H1 (cell line): ENCODE measurements around the gene BBS1. TPM values are rescaled to one million over a fixed set of nuclear protein-coding genes. Genes with fewer than 3 reads are reported as not detected.

Experiments used
- CTCF ChIA-PET: fragments of 300-600 bp; sonication (Branson Sonifier 250); formaldehyde crosslinking; loops from one replicate; lab custom pipeline; 2021; ENCODE audit not compliant: partially characterized antibody; lab: Charles Lee
- POLR2A ChIA-PET: fragments of 300-600 bp; sonication (Branson Sonifier 250); formaldehyde crosslinking; loops from one replicate; lab custom pipeline; 2021; ENCODE audit warnings: inconsistent platforms; ENCODE audit not compliant: partially characterized antibody; lab: Charles Lee
- DNase-seq, 2 experiments: peaks; one replicate each; pipeline versions ENCODE4 v3.0.0 to v3.0.0-alpha.2; 2010 to 2022; ENCODE audit warnings: low spot score in 2 of 2, low read depth in 1 of 2, mixed read lengths in 1 of 2
- FAIRE-seq: peaks from 2 replicates; lab custom pipeline; 2011; peaks lifted over from hg19 to GRCh38; lab: Jason Lieb, UNC
- H2AFZ ChIP-seq: 2 replicates; pipeline ENCODE4 v1.8.1; 2012; ENCODE audit warnings: low read length, inconsistent platforms
- H2AK5ac ChIP-seq: 2 replicates; pipeline ENCODE4 v1.6.1; 2013; ENCODE audit warnings: low read depth, low read length
- H2BK120ac ChIP-seq: replicated peaks from 2 replicates; pipeline ENCODE3; 2013; ENCODE audit warnings: low read depth, low read length, inconsistent platforms
- H2BK12ac ChIP-seq: 2 replicates; pipeline ENCODE4 v1.6.1; 2013; ENCODE audit warnings: low read depth, low read length
- H2BK15ac ChIP-seq: 2 replicates; pipeline ENCODE4 v1.6.1; 2013; ENCODE audit warnings: low read length
- H2BK20ac ChIP-seq: 2 replicates; pipeline ENCODE4 v1.6.1; 2013; ENCODE audit warnings: low read length
- H2BK5ac ChIP-seq: 2 replicates; pipeline ENCODE4 v1.6.1; 2013; ENCODE audit warnings: low read depth, low read length
- H3K14ac ChIP-seq: 2 replicates; pipeline ENCODE4 v1.6.1; 2013; ENCODE audit warnings: inconsistent platforms; ENCODE audit not compliant: insufficient read length
- H3K18ac ChIP-seq: 2 replicates; pipeline ENCODE4 v1.6.1; 2013; ENCODE audit warnings: low read length; ENCODE audit errors: extremely low read depth
- H3K23ac ChIP-seq: 2 replicates; pipeline ENCODE4 v1.6.1; 2013; ENCODE audit warnings: inconsistent platforms; ENCODE audit not compliant: insufficient read length
- H3K23me2 ChIP-seq: 2 replicates; pipeline ENCODE4 v1.6.1; 2013; ENCODE audit warnings: low read depth, low read length
- H3K27ac ChIP-seq: 2 replicates; pipeline ENCODE4 v1.6.1; 2011; ENCODE audit warnings: low read depth, low read length, inconsistent platforms
- H3K27me3 ChIP-seq, 4 experiments: replicated peaks in 1 of 4; 1 replicate in 1 of 4; 2 replicates in 3 of 4; pipeline versions ENCODE4 v1.6.1 to v1.8.1; 2011 to 2013; ENCODE audit warnings: low read length in 3 of 4, mild to moderate bottlenecking in 3 of 4, inconsistent platforms in 2 of 4, mixed read lengths in 2 of 4, moderate library complexity in 1 of 4; ENCODE audit not compliant: control insufficient read depth in 3 of 4, insufficient read depth in 3 of 4; ENCODE audit errors: extremely low read depth in 1 of 4
- H3K36me3 ChIP-seq, 4 experiments: 2 replicates each; pipeline versions ENCODE4 v1.6.1 to v1.8.1; 2011 to 2013; ENCODE audit warnings: mild to moderate bottlenecking in 4 of 4, low read length in 3 of 4, moderate library complexity in 2 of 4, control low read depth in 1 of 4, inconsistent platforms in 1 of 4; ENCODE audit not compliant: insufficient read depth in 4 of 4, control insufficient read depth in 2 of 4
- H3K4ac ChIP-seq: replicated peaks from 2 replicates; pipeline ENCODE3; 2013; ENCODE audit warnings: low read length, low read depth, mixed read lengths, inconsistent platforms; ENCODE audit not compliant: insufficient read length
- H3K4me1 ChIP-seq, 4 experiments: replicated peaks in 1 of 4; 1 replicate in 1 of 4; 2 replicates in 3 of 4; pipeline versions ENCODE4 v1.6.1 to v1.8.1; 2011 to 2013; ENCODE audit warnings: low read length in 3 of 4, inconsistent platforms in 2 of 4, mixed read lengths in 1 of 4; ENCODE audit not compliant: insufficient read depth in 4 of 4, control insufficient read depth in 3 of 4
- H3K4me2 ChIP-seq, 2 experiments: 2 replicates each; pipeline versions ENCODE4 v1.6.1 to v1.8.1; 2011 to 2013; ENCODE audit warnings: low read depth in 2 of 2, low read length in 2 of 2, control low read depth in 1 of 2, inconsistent platforms in 1 of 2, mild to moderate bottlenecking in 1 of 2; ENCODE audit not compliant: insufficient read depth in 1 of 2
- H3K4me3 ChIP-seq, 4 experiments: fragments of 200-600, 300-600 bp in 1 of 4; sonication (generic), shearing (Covaris generic), sonication (Bioruptor Twin) in 1 of 4; 2 replicates each; pipeline versions ENCODE4 v1.5.1 to v1.8.1; 2011 to 2016; ENCODE audit warnings: low read length in 4 of 4, low read depth in 3 of 4, control low read depth in 2 of 4, inconsistent platforms in 2 of 4, mild to moderate bottlenecking in 2 of 4, mixed read lengths in 1 of 4, moderate library complexity in 1 of 4; ENCODE audit not compliant: insufficient read depth in 2 of 4; ENCODE audit errors: extremely low read depth in 1 of 4
- H3K56ac ChIP-seq: replicated peaks from 2 replicates; pipeline ENCODE3; 2013; ENCODE audit warnings: low read depth, mild to moderate bottlenecking, mixed read lengths, low read length, inconsistent platforms; ENCODE audit not compliant: insufficient read length
- H3K79me1 ChIP-seq: 2 replicates; pipeline ENCODE4 v1.6.1; 2013; ENCODE audit warnings: low read depth, low read length, control low read depth
- H3K79me2 ChIP-seq, 2 experiments: 2 replicates each; pipeline versions ENCODE4 v1.6.1 to v1.8.1; 2012 to 2013; ENCODE audit warnings: low read length in 2 of 2, mild to moderate bottlenecking in 2 of 2, inconsistent platforms in 1 of 2; ENCODE audit not compliant: insufficient read depth in 2 of 2, control insufficient read depth in 1 of 2
- H3K9ac ChIP-seq, 4 experiments: replicated peaks in 1 of 4; 1 replicate in 1 of 4; 2 replicates in 3 of 4; pipeline versions ENCODE4 v1.6.1 to v1.8.1; 2011 to 2013; ENCODE audit warnings: low read depth in 3 of 4, low read length in 3 of 4, control low read depth in 2 of 4, mild to moderate bottlenecking in 2 of 4, moderate library complexity in 2 of 4, inconsistent platforms in 1 of 4; ENCODE audit errors: extremely low read depth in 1 of 4
- H3K9me3 ChIP-seq, 2 experiments: 2 replicates each; pipeline versions ENCODE4 v1.6.1 to v1.8.1; 2012 to 2013; ENCODE audit warnings: mild to moderate bottlenecking in 2 of 2, moderate library complexity in 2 of 2, control low read depth in 1 of 2, inconsistent platforms in 1 of 2, low read depth in 1 of 2, low read length in 1 of 2, mixed read lengths in 1 of 2; ENCODE audit not compliant: insufficient read depth in 2 of 2
- H4K20me1 ChIP-seq, 2 experiments: replicated peaks in 1 of 2; 2 replicates each; pipeline versions ENCODE3 to v1.8.1; 2011 to 2013; ENCODE audit warnings: inconsistent platforms in 2 of 2, low read length in 2 of 2, mild to moderate bottlenecking in 1 of 2; ENCODE audit not compliant: insufficient read depth in 2 of 2, control insufficient read depth in 1 of 2
- H4K5ac ChIP-seq: 2 replicates; pipeline ENCODE4 v1.6.1; 2013; ENCODE audit warnings: low read length, low read depth, mixed read lengths, inconsistent platforms; ENCODE audit not compliant: insufficient read length
- H4K8ac ChIP-seq: 2 replicates; pipeline ENCODE4 v1.8.0; 2013; ENCODE audit warnings: mild to moderate bottlenecking, moderate library complexity, low read length, inconsistent platforms; ENCODE audit not compliant: insufficient read depth; ENCODE audit errors: extremely low read depth
- H4K91ac ChIP-seq: replicated peaks from 2 replicates; pipeline ENCODE3; 2013; ENCODE audit warnings: low read length, mixed read lengths, inconsistent platforms; ENCODE audit not compliant: insufficient read length
- HDAC2 ChIP-seq, 2 experiments: fragments of 300-600 bp in 1 of 2; sonication (generic) in 1 of 2; IDR thresholded peaks; 2 replicates each; pipeline ENCODE4 v1.6.1; 2011 to 2012; ENCODE audit warnings: low read depth in 2 of 2, low read length in 2 of 2, mild to moderate bottlenecking in 2 of 2, moderate library complexity in 2 of 2, borderline replicate concordance in 1 of 2, inconsistent platforms in 1 of 2
- KDM1A ChIP-seq: fragments of 200-600, 300-600 bp; sonication (generic); IDR thresholded peaks from 2 replicates; pipeline ENCODE4 v1.7.1; 2016; ENCODE audit warnings: mild to moderate bottlenecking, low read length, borderline replicate concordance
- KDM4A ChIP-seq: IDR thresholded peaks from one replicate; pipeline ENCODE4 v1.7.1; 2012; ENCODE audit warnings: low read depth, mild to moderate bottlenecking, moderate library complexity, low read length, inconsistent platforms; ENCODE audit not compliant: severe bottlenecking
- PHF8 ChIP-seq: fragments of 200-600 bp; sonication (generic); conservative IDR thresholded peaks from 2 replicates; pipeline ENCODE4 v1.7.1; 2012; ENCODE audit warnings: low read depth, mild to moderate bottlenecking, inconsistent platforms, low read length, moderate library complexity
- POLR2AphosphoS5 ChIP-seq: IDR thresholded peaks from 2 replicates; pipeline ENCODE4 v1.6.1; 2011; ENCODE audit warnings: low read depth, low read length
- SP2 ChIP-seq: IDR thresholded peaks from 2 replicates; pipeline ENCODE4 v1.6.1; 2012; ENCODE audit warnings: mild to moderate bottlenecking, low read length, inconsistent platforms
- TAF1 ChIP-seq: IDR thresholded peaks from 2 replicates; pipeline ENCODE4 v1.6.1; 2011; ENCODE audit warnings: mild to moderate bottlenecking, low read depth, low read length
- TBP ChIP-seq: IDR thresholded peaks from 2 replicates; pipeline ENCODE4 v1.6.1; 2011; ENCODE audit warnings: low read depth, low read length, improper control_type of control experiment
- WGBS, 2 experiments: shearing (Covaris generic) in 1 of 2; methylation state at CpG; one replicate each; pipeline versions ENCODE4 v1.1.6 to v1.1.7; 2013 to 2015; ENCODE audit warnings: low lambda C conversion rate in 2 of 2, mixed read lengths in 2 of 2, inconsistent platforms in 1 of 2, low coverage in 1 of 2, missing lambda C conversion rate in 1 of 2; ENCODE audit not compliant: insufficient replicate concordance in 2 of 2, insufficient coverage in 1 of 2, insufficient read length in 1 of 2; ENCODE audit errors: extremely low coverage in 1 of 2, missing lambda C conversion rate in 1 of 2; 5-methylcytosine and 5-hydroxymethylcytosine counted together
- long read RNA-seq, 2 experiments: library from RNA in 1 of 2; library from capped mRNA in 1 of 2; stranded (forward); transcript quantifications; one replicate each; pipeline ENCODE4 v2.0.0, GENCODE V29; 2021; ENCODE audit warnings: inconsistent platforms in 1 of 2
- polyA minus RNA-seq, 3 experiments: library from RNA; depleted of rRNA, polyadenylated mRNA; stranded (reverse); fragments of >200 nt; gene quantifications; 1 replicate in 2 of 3; 2 replicates in 1 of 3; pipeline ENCODE4 v1.2.3, GENCODE V29; 2011
- polyA plus RNA-seq, 7 experiments: library from polyadenylated mRNA; depleted of rRNA in 3 of 7; stranded (reverse) in 5 of 7; unstranded in 2 of 7; fragments of >200 nt in 5 of 7; fragments of 200-250 nt in 2 of 7; gene quantifications; 1 replicate in 5 of 7; 2 replicates in 1 of 7; 4 replicates in 1 of 7; pipeline versions ENCODE4 v1.2.1 to v1.2.3, GENCODE V29; 2011 to 2013; ENCODE audit warnings: missing spikeins in 2 of 7, mixed read lengths in 2 of 7
- total RNA-seq: library from RNA; stranded (reverse); fragmentation: NEBNext Ultra II Directional; extraction: Animal tissue kit (Norgen Biotek cat#: 25700); gene quantifications from 2 replicates; pipeline ENCODE4 v1.2.1, GENCODE V29; 2021

BBS1 gene
- total RNA-seq: 19.1 and 22.1 TPM in 2 replicates
- 19.5 and 33.7 TPM in 2 replicates for polyA plus RNA-seq (2011; rRNA removed)
- 26.9 TPM for polyA plus RNA-seq (2011; cell fraction: cytosol; rRNA removed)
- 59.4 TPM for polyA plus RNA-seq (2011; cell fraction: nucleus; rRNA removed)
- polyA plus RNA-seq (2012, experiment 1 of 2): 18.6 to 24.3 TPM (median 22.4 TPM) in 4 replicates
- 14.7 TPM for polyA plus RNA-seq (2012, experiment 2 of 2)
- polyA plus RNA-seq (2013, experiment 1 of 2): 11.0 TPM
- 10.8 TPM for polyA plus RNA-seq (2013, experiment 2 of 2)
- polyA minus RNA-seq (2011; rRNA and poly(A)+ RNA removed): 23.6 and 31.8 TPM in 2 replicates
- polyA minus RNA-seq (2011; cell fraction: cytosol; rRNA and poly(A)+ RNA removed): 32.1 TPM
- 30.9 TPM for polyA minus RNA-seq (2011; cell fraction: nucleus; rRNA and poly(A)+ RNA removed)
- long read RNA-seq, experiment 1, partial matches to known transcripts: 2 of 10 reads
- long read RNA-seq, experiment 1, other reads (novel, unspliced or antisense): 8 of 10 reads
- long read RNA-seq, experiment 2, partial matches to known transcripts: 1 of 6 reads
- long read RNA-seq, experiment 2, other reads (novel, unspliced or antisense): 3 of 6 reads

DNA sequence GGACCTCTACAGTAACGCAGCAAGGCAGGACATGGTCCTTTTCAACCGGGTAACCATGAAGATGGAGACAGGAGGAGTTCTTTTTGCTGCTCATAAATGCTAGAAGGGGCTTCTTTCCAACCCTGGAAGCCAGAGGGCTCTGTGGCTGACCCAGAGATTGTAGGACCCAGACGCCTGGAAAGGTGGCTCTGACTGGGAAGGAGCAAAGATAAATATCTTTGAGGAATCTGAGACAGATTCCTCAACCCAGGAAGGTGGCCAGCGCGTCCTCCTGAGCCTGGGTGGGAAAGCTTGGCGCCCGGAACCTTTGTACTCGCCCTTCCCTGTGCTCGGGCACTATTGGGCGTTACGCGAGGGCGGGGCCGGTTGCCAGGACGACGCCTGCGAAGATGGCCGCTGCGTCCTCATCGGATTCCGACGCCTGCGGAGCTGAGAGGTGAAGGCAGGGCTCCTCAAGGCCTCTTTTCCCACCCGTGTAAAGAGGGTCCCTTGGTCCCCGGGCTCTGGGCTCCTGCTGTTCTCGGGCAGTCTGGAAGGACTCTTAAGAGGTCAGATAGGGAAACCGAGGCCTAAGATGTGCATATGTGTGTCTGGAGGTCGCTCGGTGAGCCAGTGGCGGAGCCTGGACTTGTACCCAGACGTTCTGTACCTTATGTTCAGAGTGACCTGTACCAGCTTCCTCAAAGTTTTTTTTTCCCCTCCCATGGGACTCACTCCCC lies at the start of gene BBS1:
Gene BBS1 (plus strand): TSS at position 365 of the 719 bp plus-strand sequence. CDS start 25 bp downstream, at position 390.
- FAIRE-seq: no peak
- TF ChIP-seq SP2 (no peak), POLR2AphosphoS5 (peak; percentile 87), KDM1A (no peak), HDAC2 (IDR thresholded peaks at IDR 0.05; ENCODE audit: borderline replicate concordance in 1 of 2, low read depth in 2 of 2, low read length in 2 of 2) (peak in 1 of 2 experiments; percentile 96; a peak in 2 of 4 replicates), TAF1 (peak; percentile 95), KDM4A (peak; percentile 38), TBP (peak; percentile 87; the same call in 1 of the 2 replicates), PHF8 (peak; percentile 63)

More for the DNA sequence above, at the start of gene BBS1:
- Histone ChIP-seq H2BK15ac (no peak within 1 kb of the TSS), H2AK5ac (0 out of 2 replicates have a peak within 1 kb of the TSS, but pooled peaks have one; percentile 14), H3K4me3 (peak within 1 kb of the TSS; percentile 61 to 98 (median 97)), H3K4me2 (peak within 1 kb of the TSS; percentile 56 to 86), H3K23me2 (no peaks in the 10 kb centered on the region; the same call in 1 of the 2 replicates), H3K79me1 (no peaks in the 10 kb centered on the region; the same call in 1 of the 2 replicates), H4K8ac (peak within 1 kb of the TSS; percentile 96; the same call in 1 of the 2 replicates), H3K9me3 (no peaks in the 10 kb centered on the region), H3K36me3 (peaks cover 0 to 3% (median 0%) of the 10 kb centered on the region in 4 experiments; a peak in 3 of 8 replicates), H2BK20ac (no peak within 1 kb of the TSS), H3K79me2 (peaks cover 0 to 9% of the 10 kb centered on the region in 2 experiments; a peak in 1 of 4 replicates), H3K4me1 (peaks cover 0 to 1% (median 0%) of the 10 kb centered on the region in 4 experiments; a peak in 1 of 7 replicates), H2AFZ (peak within 1 kb of the TSS; percentile 89), H2BK12ac (0 out of 2 replicates have a peak within 1 kb of the TSS, but pooled peaks have one; percentile 1), H3K18ac (peak within 1 kb of the TSS; percentile 25; the same call in 1 of the 2 replicates), H4K91ac (no peak within 1 kb of the TSS), H3K27ac (peak within 1 kb of the TSS; percentile 63), H3K23ac (no peak within 1 kb of the TSS), H3K9ac (peak within 1 kb of the TSS; percentile 73 to 80 (median 75)), H4K20me1 (peaks cover 0 to 3% of the 10 kb centered on the region in 2 experiments), H3K4ac (no peak within 1 kb of the TSS), H4K5ac (no peak within 1 kb of the TSS), H3K27me3 (no peaks in the 10 kb centered on the region), H2BK120ac (no peak within 1 kb of the TSS), H3K14ac (no peak within 1 kb of the TSS), H3K56ac (no peak within 1 kb of the TSS), H2BK5ac (no peak within 1 kb of the TSS; the same call in 1 of the 2 replicates)
- WGBS, 2 experiments: 9% methylated on average over 31 of the region's 31 CpGs; no CpG with 5 or more reads in 1 of the 2 experiments
- DNase-seq: peak; percentile 44 to 97
- POLR2A ChIA-PET: interaction anchor here (0.7 to 3.9 kb wide), 13 partner anchors 10 to 195 kb away, joined by 3 to 26 read pairs (median 5); partner anchors contain the start of genes DPP3, RBM14 and ZDHHC24
- CTCF ChIA-PET: interaction anchor here (0.6 to 3.3 kb wide), 6 partner anchors 13 to 168 kb away, joined by 3 to 23 read pairs (median 4); partner anchors contain the start of gene RBM4B
